GM19467 (cell line): ENCODE data around the gene LIM2.

Source experiments
- ATAC-seq: cut with Tn5 transposase; IDR thresholded peaks from one replicate; pipeline ENCODE4 v1.9.1; 2021; ENCODE audit warnings: mild to moderate bottlenecking, moderate library complexity; ENCODE audit not compliant: unreplicated experiment

LIM2 gene

DNA sequence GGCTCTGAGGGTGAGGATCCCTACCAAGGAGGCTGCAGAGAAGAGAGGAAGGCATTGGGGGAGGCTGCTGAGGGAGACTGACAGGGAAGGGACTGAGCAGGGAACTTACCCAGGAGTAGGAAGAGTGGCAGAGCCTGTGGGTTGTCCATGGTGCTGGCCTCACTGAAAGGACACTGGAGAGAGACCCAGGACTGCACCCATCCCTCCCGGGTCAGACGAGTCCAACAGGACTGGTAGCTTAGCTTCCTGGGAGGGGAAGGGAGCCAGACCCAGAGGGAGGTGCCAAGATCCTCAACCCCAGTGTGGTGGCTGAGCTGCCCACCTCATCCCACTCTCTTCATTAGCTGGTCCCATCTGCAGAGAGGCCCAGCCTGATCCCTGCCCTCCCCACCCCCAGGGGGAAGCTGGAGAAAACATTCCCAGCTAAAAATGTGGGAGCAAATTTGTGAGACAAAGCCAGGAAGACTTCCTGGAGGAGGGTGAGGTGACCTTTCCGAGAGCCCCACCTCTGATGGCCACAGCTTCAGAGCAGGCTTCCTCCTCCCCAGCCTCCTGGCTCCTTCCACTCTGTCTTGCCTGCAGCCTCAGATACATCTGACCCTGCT, 45.7 kb downstream of the LIM2 start, which contains the start of gene VSIG10L:
Gene VSIG10L (minus strand): TSS at position 164 of the 605 bp plus-strand sequence. CDS start 15 bp downstream, at position 149.
- no peak for ATAC-seq

GRCh38 chr19:51341066-51341465, 46.7 kb downstream of the LIM2 start:
- no peak for ATAC-seq

DNA sequence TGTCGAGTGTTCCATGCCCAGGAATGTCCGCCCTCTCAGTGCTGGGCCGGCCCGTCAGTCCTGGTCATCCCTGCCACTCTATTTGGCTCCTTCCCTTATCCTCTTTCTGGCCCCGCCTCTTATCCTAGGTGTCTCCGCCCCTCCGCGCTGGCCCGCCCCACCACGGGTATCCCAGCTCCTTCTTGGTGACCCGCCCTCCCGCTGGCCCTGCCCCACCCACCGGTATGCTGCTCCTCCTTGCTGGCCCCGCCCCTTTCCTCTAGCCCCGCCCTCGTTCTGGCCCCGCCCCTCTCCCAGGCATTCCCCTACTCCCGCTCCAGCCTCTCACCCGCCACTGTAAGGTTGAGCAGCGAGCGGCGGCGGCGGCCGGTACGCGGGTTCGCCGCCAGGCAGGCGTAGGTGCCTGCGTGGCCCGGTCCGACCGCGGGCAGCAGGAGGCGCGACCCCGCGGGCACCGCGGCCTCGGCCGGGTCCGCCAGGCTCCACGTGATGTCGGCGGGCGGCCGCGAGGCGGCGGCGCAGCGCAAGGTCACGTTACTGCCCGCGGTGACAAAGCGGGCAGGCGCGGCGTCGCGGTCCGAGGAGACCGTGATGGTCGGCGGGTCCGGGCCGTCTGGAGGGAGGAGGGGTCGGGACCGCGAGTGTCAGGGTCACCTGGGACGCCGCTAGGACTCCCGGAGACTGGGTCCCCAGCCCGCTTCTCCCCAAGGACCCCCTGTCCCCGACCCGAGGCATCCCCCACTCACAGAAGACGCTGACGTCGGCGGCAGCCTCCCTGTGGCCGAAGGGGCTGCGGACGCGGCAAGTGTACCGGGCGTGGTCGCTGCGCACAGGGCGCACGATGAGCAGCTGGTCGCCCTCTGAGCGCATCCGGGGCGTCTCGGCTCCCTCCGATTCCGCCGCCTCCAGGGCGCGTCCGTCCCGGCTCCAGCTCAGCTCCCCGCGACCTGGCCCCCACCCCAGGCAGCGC, 47.8 kb downstream of the LIM2 start:
- peak; percentile 46 for ATAC-seq

- ATAC-seq = no peak
Measured at GRCh38 chr19:51339313-51339686, 48.5 kb downstream of the LIM2 start.

DNA sequence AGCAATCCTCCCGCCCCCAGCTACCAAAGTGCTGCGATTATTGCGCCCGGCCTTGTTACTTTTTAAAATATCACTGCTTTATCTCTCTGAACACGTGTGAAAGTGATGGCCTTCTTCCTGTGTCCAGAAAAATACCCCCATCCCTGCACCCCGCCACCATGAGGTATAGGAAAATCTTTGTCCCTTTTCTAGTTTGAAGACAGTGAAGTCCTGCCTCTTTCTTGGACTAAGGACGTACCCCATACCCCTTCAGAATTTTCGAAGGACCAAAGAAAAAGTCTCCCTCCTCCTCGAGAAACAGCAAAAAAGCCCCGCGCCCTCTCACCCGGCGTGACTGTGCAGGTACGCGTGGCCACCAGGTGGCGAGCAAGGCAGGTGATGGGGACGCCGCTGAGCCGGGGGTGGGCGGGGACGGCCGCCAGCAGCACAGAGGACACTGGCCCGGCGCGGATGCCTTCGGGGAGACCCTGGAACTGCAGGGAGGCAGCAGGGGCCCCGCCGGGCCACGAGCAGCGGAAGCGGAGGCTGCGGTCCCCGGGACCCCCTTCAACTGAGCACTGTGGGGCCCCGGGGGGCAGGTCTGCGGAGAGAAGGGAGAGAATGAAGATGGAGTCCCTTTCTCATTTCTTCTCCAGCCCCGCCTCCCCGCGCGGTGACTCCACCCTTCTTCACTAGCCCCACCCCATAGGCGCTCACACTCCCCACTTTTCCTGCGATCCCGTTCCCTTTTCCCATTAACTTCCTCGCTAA, 49.0 kb downstream of the LIM2 start:
- ATAC-seq = peak; percentile 58

DNA sequence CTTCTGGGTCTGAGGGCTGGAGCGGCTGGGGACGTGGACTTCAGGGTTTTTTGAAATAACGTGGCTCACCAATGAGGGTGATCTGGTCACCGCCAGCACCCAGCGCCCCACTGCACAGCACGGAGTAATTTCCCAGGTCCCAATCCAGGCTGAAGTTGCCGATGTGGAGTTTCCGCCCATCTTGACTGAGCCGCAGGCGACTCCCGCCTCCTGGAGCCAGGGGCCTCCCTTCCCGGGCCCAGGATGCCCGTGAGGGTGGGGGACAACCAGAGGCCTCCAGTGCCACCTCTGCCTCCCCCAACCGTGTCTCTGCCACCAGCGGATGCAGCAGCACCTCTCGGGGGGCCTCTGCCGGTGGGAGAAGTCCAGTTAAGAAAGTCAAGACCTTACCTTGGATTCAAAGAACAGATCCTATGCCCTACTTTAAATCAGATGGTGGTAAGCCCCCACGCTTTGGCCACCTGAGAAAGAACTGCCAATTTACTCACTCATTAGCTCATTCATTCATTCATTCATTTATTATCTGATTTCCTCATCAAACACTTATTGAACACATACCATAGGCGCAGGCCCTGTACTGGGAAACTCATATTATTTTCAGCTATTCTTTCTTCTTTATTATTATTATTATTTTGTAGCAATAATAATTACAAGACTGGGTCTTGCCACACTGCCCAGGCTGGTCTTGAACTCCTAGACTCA, 49.8 kb downstream of the LIM2 start:
- no peak for ATAC-seq

DNA sequence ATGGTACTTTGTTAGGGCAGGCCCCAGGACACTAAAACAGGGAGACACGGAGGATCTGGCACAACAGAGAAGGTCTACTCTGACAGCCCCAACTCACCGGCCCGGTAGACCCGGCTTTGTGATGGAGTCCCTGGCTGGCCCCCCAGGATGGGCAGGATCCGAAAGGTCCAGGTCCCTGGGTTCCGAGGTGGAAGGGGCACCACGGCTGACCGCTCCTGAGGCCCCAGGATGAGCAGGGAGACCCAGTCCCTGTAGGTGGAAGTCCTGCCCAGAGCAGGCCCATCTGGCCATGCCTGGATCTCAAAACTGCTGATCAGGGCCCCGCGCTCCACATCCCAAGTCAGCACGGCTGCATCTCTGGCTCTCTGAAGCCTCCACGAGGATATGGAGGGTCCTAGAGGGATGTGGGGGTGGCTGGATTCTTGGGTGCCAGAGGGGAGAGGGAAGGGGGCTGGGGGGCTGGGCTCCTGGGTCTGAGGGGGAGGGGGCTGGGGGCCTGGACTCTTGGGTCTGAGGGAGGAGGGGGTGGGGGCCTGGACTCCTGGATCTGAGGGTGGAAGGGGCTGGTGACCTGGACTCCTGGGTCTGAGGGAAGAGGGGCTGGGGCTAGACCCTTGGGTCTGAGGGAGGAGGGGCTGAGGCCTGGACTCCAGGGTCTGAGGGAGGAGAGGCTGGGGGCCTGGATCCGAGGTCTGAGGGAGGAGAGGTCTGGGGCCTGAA, 50.5 kb downstream of the LIM2 start:
- ATAC-seq = no peak

- ATAC-seq = no peak
Measured at GRCh38 chr19:51333836-51334460, 53.8 kb downstream of the LIM2 start.

- no peak for ATAC-seq
Measured at GRCh38 chr19:51331716-51332115, 56.1 kb downstream of the LIM2 start.

GRCh38 chr19:51331193-51331592, 56.6 kb downstream of the LIM2 start:
- no peak for ATAC-seq

GRCh38 chr19:51330366-51330765, 57.4 kb downstream of the LIM2 start:
- no peak for ATAC-seq
